NCI-H146 treated with DMSO at 0.1 percent for 48 hours (cell line): Measurements from ENCODE around the gene SAP25.
A peak's percentile ranks its signal among the peaks of the same experiment; 100 is the strongest.

Experiments
- DNase-seq: peaks from one replicate; lab custom pipeline; 2025; ENCODE audit not compliant: unreplicated experiment; lab: John Stamatoyannopoulos, UW

SAP25 gene

GRCh38 chr7:100598425-100598824 is 24.7 kb upstream of the SAP25 start:
- no peak for DNase-seq

- no peak for DNase-seq
Measured at GRCh38 chr7:100595188-100595587, 21.5 kb upstream of the SAP25 start.

DNA sequence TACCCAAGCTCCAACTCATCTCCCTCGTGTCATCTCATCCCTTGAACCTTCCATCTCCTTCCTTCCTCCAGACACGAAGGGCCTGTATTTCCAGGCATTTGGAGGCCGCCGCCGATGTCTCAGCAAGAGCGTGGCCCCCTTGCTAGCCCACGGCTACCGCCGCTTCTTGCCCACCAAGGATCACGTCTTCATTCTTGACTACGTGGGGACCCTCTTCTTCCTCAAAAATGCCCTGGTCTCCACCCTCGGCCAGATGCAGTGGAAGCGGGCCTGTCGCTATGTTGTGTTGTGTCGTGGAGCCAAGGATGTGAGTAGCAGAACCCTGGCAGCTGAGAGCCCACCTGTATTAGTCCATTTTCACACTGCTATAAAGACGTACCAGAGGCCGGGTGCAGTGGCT is 17.9 kb upstream of the SAP25 start:
- no peak for DNase-seq

DNA sequence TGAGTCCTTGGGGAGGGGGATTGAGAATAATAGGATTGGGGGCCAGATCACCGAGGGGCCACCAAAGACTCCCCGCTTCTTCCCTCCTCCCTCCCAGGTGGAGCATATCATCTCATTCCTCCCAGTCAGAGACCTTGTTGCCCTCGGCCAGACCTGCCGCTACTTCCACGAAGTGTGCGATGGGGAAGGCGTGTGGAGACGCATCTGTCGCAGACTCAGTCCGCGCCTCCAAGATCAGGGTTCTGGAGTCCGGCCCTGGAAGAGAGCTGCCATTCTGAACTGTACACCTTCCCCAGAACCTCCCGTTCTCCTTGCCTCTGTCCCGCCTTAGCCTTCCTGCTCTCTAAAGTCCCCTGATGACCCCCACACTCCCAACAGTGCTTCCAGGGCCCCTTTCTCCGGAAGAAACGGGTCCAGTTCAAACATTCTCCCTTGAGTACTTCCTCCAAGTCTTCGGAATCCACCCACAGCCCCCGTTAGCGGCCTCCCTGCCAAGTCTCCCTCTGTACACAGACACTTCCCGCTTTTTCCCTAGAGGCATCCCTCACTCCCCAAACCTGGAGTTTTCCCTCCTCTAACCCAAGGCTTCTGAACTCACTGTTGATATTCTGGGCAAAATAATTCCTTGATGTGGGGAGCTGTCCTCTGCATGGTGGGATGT is 16.5 kb upstream of the SAP25 start:
- no peak for DNase-seq

GRCh38 chr7:100589341-100589947 is 15.7 kb upstream of the SAP25 start:
- DNase-seq, result no peak

- DNase-seq, result no peak
Measured at GRCh38 chr7:100588438-100588837, 14.7 kb upstream of the SAP25 start.

DNA sequence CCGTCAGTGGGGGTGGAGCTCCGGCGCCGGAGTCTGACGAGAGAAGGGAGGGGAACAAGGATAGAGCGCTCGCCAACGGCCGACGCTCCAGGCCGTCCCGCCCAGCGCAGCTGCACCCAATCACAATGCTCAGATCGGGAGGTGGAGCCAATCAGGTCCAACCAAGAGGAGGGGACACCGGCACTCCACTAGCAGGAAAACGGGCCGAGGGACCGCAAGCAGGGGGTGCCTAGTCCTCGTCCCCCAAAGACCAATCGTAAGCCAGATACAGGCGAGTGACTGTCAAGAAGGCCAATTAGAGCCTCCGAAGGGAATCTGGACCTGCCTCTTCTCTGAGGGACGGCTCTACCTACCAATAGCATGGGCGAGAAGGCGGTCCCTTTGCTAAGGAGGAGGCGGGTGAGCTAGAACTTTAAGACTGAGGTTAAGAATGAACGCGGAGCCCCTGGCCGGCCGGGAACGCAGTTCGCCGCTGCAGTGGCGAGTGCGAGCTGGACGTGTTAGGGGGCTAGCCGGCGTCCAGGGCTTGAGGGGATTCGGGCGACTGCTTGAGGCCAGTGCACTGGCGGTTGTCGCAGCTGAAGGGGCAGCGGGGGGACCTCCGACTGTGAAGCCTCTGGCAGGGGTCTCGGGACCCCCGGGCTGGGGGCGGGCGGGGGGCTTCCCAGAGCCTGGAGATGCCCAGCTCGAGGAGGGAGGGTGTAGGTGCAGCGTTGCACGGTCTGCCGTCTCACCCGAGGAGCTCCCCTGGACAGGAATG is 12.7 kb upstream of the SAP25 start, which contains the start of gene FBXO24:
Gene FBXO24 (plus strand): TSS at position 63 of the 760 bp plus-strand sequence. CDS start 298 bp downstream, at position 361.
- peak; percentile 99 for DNase-seq

DNA sequence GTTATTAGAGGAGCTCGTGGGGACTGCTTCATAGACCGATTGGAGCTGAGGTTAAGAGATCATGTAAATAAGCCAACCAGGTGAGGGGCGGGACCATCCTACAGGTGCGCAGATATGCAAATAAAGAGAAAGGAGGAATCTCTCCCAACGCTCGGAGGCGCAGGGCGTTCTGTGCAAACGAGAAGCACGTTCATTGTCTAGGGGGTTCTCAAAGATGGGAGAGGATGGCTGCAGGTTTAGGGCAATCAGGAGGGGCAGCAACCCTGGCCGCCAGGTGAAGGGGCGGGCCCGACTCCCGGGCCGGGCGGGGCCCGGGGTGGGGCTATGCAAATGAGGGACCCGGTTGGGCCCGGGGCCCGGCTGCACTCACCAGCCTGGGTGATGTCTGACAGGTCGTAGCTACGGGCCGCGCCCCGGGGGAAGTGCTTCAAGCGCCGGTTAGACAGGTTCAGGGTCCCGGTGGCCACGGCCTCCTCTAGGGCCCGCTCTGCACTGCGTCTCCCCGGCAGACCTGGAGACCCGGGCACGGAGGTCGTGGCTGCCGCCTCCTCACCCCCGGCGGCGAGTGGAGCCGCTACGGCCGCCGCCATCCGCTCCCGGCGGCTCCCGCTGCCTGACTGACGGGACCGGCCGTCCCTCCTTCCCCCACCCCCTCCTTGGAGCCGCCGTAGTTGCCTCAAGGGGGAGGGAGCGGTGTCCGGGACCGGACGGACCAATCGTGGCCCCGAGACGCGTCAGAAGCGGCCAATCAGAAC is 12.0 kb upstream of the SAP25 start, which contains the start of gene LRCH4:
Gene LRCH4 (minus strand): TSS at position 619 of the 755 bp plus-strand sequence. CDS start 29 bp downstream, at position 590.
- DNase-seq, result peak; percentile 26

DNA sequence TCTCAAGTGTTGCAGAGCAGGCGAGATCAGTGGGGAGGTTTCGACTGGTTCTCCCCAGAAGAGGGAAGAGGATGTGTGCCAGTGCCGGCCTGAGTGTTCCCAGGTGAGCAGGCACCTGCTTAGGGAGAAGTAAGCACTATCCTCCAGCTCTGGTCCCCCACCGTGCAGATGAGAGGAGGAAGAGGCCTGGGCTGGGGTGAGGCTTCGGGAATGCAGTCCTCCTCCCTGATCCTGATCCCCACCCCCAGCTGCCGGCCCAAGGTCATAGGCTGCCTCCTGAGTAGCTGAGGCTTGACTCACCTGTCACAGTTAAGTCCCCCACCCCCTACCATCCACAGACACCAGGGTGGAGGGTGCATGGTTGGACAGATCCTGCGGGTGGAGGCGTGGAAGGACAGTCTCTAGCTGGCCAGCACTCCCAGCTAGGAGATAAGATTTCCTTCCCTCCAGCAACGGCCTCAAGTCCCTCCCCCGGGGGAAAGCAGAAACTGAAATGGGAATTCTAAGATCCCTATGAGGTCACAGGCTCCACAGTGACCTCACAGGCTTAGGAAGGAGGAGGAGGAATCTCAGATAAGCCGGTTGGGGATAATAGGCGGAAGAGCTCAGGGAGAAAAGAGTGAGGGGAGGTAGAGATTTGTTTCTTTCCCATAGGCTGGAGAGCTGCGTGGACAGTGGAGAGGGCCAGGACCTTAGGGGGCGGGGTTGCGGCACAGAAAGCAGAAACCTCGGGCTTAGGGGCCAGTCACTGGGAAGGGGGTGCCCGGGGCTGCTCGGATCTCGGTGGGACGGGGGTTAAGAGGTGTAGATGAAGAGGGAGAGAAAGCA is 11.2 kb upstream of the SAP25 start:
- peak; percentile 25 for DNase-seq

- no peak for DNase-seq
Measured at GRCh38 chr7:100584054-100584682, 10.5 kb upstream of the SAP25 start.

DNA sequence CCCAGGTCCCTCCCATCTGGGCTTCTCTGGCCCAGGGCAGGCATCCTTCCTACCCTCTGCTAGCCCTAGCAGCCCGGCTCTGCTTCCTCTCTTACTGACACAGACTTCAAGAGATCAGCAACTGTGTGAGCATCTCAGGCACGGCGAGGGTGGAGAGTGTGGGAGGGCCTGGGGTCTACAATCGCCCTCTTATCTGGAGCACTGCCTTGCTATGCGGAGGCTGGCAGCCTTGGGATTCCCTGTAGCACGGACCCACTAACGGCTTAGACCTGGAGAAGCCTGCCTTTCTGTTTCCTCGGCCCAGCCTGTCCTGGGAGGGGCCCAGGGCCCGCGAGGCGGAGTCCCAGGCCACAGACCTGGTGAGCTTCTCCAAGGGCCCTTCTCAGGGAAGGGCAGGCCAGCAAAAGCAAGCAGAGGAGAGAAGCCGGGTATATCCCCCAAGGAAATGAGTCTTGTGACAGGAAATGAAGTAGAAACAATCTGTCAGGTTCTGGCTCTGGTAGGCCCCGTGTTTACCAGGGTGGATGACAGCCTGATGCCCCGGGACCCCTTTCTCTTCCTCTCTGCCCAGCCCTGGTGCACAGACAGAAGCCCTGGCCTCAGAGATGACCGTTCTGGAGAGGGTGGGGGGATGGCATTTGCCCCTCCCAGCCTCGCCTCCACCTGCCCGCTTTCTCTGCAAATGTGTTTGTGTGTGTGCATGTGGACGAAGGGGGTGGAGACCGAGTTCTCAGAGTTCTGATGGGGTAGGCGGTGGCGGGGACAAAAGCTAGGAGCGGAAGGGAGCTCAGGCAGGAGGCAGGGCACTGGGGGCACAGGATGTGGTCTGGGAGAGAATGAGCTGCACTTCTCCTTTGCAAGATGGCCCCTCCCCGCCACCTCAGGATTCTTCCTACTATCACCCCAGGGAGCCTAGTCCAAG is 9.7 kb upstream of the SAP25 start:
- no peak for DNase-seq

GRCh38 chr7:100582650-100583049 is 8.9 kb upstream of the SAP25 start:
- no peak for DNase-seq

DNA sequence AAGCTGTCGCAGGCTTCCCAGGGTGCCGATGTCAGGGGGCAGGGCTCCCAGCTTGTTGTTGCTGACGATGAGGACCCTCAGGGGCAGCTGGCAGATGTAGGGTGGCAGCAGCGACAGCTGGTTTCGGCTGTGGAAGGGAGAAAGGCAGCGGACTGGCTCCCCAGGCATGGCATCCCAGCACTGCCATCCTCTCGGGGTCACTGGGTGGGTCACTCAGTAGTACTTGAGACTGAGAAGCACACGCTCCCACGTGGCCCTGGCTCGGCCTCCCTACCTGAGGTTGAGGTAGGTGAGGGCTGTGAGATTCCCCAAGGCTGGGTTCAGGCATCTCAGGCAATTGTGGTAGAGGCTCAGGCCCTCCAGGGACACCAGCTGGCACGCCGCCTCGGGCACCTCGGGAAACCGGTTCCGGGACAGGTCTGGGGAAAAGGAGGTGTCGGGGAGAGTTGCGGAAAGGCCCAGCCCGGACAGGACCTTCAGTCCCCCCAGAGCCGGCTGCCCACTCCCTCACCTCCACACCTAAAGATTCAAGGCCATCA is 8.4 kb upstream of the SAP25 start:
- no peak for DNase-seq

- DNase-seq, result no peak
Measured at GRCh38 chr7:100580466-100581283, 7.0 kb upstream of the SAP25 start.

- DNase-seq, result no peak
Measured at GRCh38 chr7:100578246-100579183, 4.8 kb upstream of the SAP25 start.

DNA sequence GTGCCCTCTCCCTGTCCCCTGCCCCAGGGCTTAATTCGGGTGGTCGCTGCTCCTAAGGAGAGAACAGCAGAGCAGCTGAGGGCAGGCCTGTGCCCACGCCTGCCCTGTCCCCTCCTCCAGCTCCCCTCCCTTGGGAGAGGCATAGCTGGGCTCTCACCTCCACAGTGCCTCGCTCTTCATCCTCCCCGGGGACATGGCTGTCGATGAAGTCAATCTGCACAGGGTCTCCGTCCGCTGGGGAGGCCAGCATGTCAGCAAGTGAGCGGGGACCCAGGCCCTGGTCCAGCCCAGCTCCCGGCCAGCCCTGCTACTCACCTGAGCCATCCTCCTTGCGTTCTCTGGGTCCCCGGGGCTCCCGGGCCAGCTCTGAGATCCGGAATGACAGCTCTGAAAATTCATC is 3.8 kb upstream of the SAP25 start:
- DNase-seq, result no peak

DNA sequence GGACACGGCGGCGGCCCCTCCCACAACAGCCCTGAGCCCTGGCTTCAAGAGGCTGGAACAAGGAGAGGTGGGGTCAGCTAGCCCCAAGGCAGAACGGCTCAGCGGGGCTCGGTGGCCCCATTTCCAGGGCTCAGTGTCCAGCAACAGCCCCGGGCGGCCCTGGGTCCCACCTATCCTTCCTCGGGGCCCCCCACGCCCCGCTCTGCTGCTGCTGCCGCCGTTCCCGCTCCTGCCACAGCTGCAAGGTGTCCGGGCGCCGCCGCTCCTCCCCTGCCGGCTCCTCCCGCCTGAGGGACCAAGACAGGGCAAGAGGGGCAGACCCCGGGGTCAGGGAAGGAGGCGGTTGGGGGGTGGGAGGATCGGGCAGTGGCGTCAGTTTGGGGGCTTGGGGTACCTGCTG is 3.4 kb upstream of the SAP25 start:
- no peak for DNase-seq
